CD4-positive, alpha-beta T cell (primary cell): ENCODE results near the gene TACC3. TPM values are rescaled to one million over a fixed set of nuclear protein-coding genes. Genes with fewer than 3 reads are reported as not detected.
A peak's percentile ranks its signal among the peaks of the same experiment; 100 is the strongest.

Experiments used
- ATAC-seq: fragments of 200-7000 bp; cut with Tn5 transposase; one replicate; pipeline ENCODE4 v1.10.0; 2022; ENCODE audit warnings: mild to moderate bottlenecking; ENCODE audit not compliant: poor library complexity
- CTCF ChIA-PET: fragments of 350-600 bp; sonication (Branson Sonifier 250); formaldehyde crosslinking; loops from one replicate; lab custom pipeline; 2021; ENCODE audit warnings: antibody characterized with exemption, inconsistent platforms; lab: Charles Lee
- POLR2A ChIA-PET: fragments of 350-600 bp; sonication (Branson Sonifier 250); formaldehyde crosslinking; loops from one replicate; lab custom pipeline; 2021; ENCODE audit warnings: antibody characterized with exemption, inconsistent platforms; lab: Charles Lee
- DNase-seq, 14 experiments: peaks; one replicate each; pipeline ENCODE4 v3.0.0-alpha.2; 2013 to 2020; ENCODE audit warnings: mixed read lengths in 2 of 14
- H3K27ac ChIP-seq, 2 donors: one replicate each; pipeline versions ENCODE4 v1.5.1 to v1.7.0; 2013; ENCODE audit warnings: low read length in 2 of 2, low read depth in 1 of 2, mild to moderate bottlenecking in 1 of 2
- H3K27me3 ChIP-seq, 2 experiments: 1 replicate in 1 of 2; 2 replicates in 1 of 2; pipeline versions ENCODE4 v1.6.1 to v1.7.0; 2013; ENCODE audit warnings: low read length in 2 of 2, control low read depth in 1 of 2, mild to moderate bottlenecking in 1 of 2, moderate library complexity in 1 of 2; ENCODE audit not compliant: insufficient read depth in 2 of 2, control insufficient read depth in 1 of 2
- H3K36me3 ChIP-seq: one replicate; pipeline ENCODE4 v1.6.1; 2013; ENCODE audit warnings: low read length, control low read depth; ENCODE audit not compliant: insufficient read depth
- H3K4me1 ChIP-seq: one replicate; pipeline ENCODE4 v1.6.1; 2013; ENCODE audit warnings: low read length, control low read depth; ENCODE audit not compliant: insufficient read depth
- H3K4me3 ChIP-seq: one replicate; pipeline ENCODE4 v1.5.1; 2013; ENCODE audit warnings: mild to moderate bottlenecking, low read length, moderate library complexity
- H3K9me3 ChIP-seq, 2 experiments: 1 replicate in 1 of 2; 2 replicates in 1 of 2; pipeline versions ENCODE4 v1.6.1 to v1.7.0; 2013; ENCODE audit warnings: low read length in 2 of 2, mild to moderate bottlenecking in 2 of 2, control low read depth in 1 of 2, moderate library complexity in 1 of 2; ENCODE audit not compliant: control insufficient read depth in 1 of 2, insufficient read depth in 1 of 2
- H3K27ac Mint-ChIP-seq: one replicate; pipeline ENCODE4 v1.8.0; 2020; ENCODE audit warnings: mixed read lengths
- H3K27me3 Mint-ChIP-seq: one replicate; pipeline ENCODE4 v1.8.0; 2021; ENCODE audit warnings: mixed read lengths
- H3K36me3 Mint-ChIP-seq: one replicate; pipeline ENCODE4 v1.8.0; 2021; ENCODE audit warnings: low read depth, mixed read lengths
- H3K4me1 Mint-ChIP-seq: one replicate; pipeline ENCODE4 v1.8.0; 2021; ENCODE audit warnings: low read depth, mixed read lengths
- H3K4me3 Mint-ChIP-seq: one replicate; pipeline ENCODE4 v1.8.0; 2020; ENCODE audit warnings: mild to moderate bottlenecking, mixed read lengths
- H3K9me3 Mint-ChIP-seq: one replicate; pipeline ENCODE4 v1.8.0; 2020; ENCODE audit warnings: mixed read lengths
- CTCF ChIP-seq: fragments of 200-600 bp; IDR thresholded peaks from one replicate; pipeline ENCODE4 v1.8.0; 2022; ENCODE audit warnings: antibody characterized with exemption, mild to moderate bottlenecking
- intact Hi-C, 2 experiments: fragments of 100-400 bp; cut with DNase I in 1 of 2; cut with micrococcal nuclease in 1 of 2; formaldehyde crosslinking; loops; one replicate each; pipeline versions ENCODE4 v1.15.1 to v1.9.0; 2023 to 2025; cut with DNase I, micrococcal nuclease
- total RNA-seq, 174 experiments: library from RNA in 2 of 174; stranded (reverse) in 2 of 174; gene quantifications; one replicate each; pipeline ENCODE4 v1.2.3 and lab custom pipeline; 2021 to 2026

The TACC3 gene
- total RNA-seq, 2 experiments from 2014 or later: 123 TPM

GRCh38 chr4:1728061-1728980, 7.0 kb downstream of the TACC3 start:
- no peaks in the 10 kb centered on the region for H3K9me3 ChIP-seq
- peaks cover 71% of the 10 kb centered on the region for H3K36me3 ChIP-seq
- ChIA-PET POLR2A (interaction anchor here (12.1 kb wide), 1 partner anchor 37 kb away, joined by 128 read pairs; no protein-coding TSS in a partner anchor), CTCF (interaction anchor here (0.9 to 7.0 kb wide), 2 partner anchors 35 to 45 kb away, joined by 3 to 84 read pairs; no protein-coding TSS in a partner anchor)
- H3K36me3 Mint-ChIP-seq: peaks cover 82% of the 10 kb centered on the region
- H3K27ac Mint-ChIP-seq: no peak overlapping the region
- ATAC-seq (no peak), DNase-seq (peak in 1 of 14 experiments; percentile 29)
- no peak overlapping the region for H3K4me3 ChIP-seq
- H3K27me3 Mint-ChIP-seq: no peaks in the 10 kb centered on the region
- no peak overlapping the region for H3K4me3 Mint-ChIP-seq
- peaks cover 77% of the 10 kb centered on the region for H3K4me1 ChIP-seq
- intact Hi-C loops: loop anchor here in 1 of 2 experiments (10.0 kb wide), 1 partner anchor 1346 kb away; the partner anchor contains the start of genes HTT and HTT-AS
- peaks cover 41% of the 10 kb centered on the region for H3K4me1 Mint-ChIP-seq
- no peak for TF ChIP-seq CTCF
- no peak overlapping the region for H3K27ac ChIP-seq
- H3K9me3 Mint-ChIP-seq: no peaks in the 10 kb centered on the region
- no peaks in the 10 kb centered on the region for H3K27me3 ChIP-seq

DNA sequence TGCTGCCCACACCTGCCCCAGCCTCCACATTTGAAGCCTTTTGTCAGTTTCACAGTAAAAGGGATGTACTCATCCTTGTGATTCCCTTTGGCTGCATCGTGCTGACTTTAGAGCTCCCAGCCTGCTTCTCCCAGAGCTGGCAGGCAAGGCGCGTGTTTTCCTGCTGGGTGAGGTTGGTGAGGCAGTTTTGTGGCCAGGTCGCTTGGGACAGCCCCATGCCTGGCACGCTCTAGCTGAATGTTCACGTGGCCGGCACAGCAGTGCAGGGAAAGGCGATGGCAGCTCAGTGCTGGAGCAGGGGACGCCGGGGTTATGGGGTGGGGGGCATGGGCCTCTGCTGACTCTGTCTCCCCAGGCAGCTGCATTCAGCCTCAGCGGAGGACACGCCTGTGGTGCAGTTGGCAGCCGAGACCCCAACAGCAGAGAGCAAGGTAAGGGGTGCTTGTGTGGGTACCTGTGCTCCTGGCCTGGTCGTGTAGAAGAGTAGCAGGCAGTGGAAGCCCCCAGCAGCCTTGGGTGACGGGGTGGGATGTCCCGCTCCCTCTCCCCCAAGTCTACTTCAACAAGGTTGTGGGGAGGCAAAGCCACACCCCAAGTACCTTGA, 9.3 kb downstream of the TACC3 start:
- H3K4me1 Mint-ChIP-seq: peaks cover 21% of the 10 kb centered on the region
- no peak overlapping the region for H3K4me3 Mint-ChIP-seq
- peaks cover 54% of the 10 kb centered on the region for H3K4me1 ChIP-seq
- ATAC-seq (no peak), DNase-seq (no peak)
- no peaks in the 10 kb centered on the region for H3K27me3 Mint-ChIP-seq
- peaks cover 88% of the 10 kb centered on the region for H3K36me3 Mint-ChIP-seq
- no peaks in the 10 kb centered on the region for H3K27me3 ChIP-seq
- H3K9me3 ChIP-seq: no peaks in the 10 kb centered on the region
- H3K27ac Mint-ChIP-seq: no peak overlapping the region
- no peaks in the 10 kb centered on the region for H3K9me3 Mint-ChIP-seq
- H3K36me3 ChIP-seq: peaks cover 85% of the 10 kb centered on the region
- H3K27ac ChIP-seq: no peak overlapping the region
- no peak for TF ChIP-seq CTCF
- no peak overlapping the region for H3K4me3 ChIP-seq
- intact Hi-C loops: no loop called here
- ChIA-PET POLR2A (interaction anchor here (12.1 kb wide), 1 partner anchor 39 kb away, joined by 128 read pairs; no protein-coding TSS in a partner anchor), CTCF (interaction anchor here (0.7 to 2.1 kb wide), 2 partner anchors 37 to 49 kb away, joined by 3 to 32 read pairs; no protein-coding TSS in a partner anchor)

- Histone ChIP-seq H3K4me3 (no peak overlapping the region), H3K27ac (no peak overlapping the region), H3K4me1 (peaks cover 48% of the 10 kb centered on the region), H3K27me3 (no peaks in the 10 kb centered on the region), H3K36me3 (peaks cover 84% of the 10 kb centered on the region), H3K9me3 (no peaks in the 10 kb centered on the region)
- ATAC-seq (peak; percentile 32), DNase-seq (no peak)
- intact Hi-C loops: no loop called here
- no peak overlapping the region for H3K27ac Mint-ChIP-seq
- H3K4me1 Mint-ChIP-seq: peaks cover 17% of the 10 kb centered on the region
- TF ChIP-seq CTCF: no peak
- H3K36me3 Mint-ChIP-seq: peaks cover 88% of the 10 kb centered on the region
- H3K9me3 Mint-ChIP-seq: no peaks in the 10 kb centered on the region
- POLR2A ChIA-PET: interaction anchor here (12.1 kb wide), 1 partner anchor 40 kb away, joined by 128 read pairs; no protein-coding TSS in a partner anchor
- CTCF ChIA-PET: interaction anchor here (0.7 kb wide), 1 partner anchor 38 kb away, joined by 3 read pairs; no protein-coding TSS in a partner anchor
- H3K4me3 Mint-ChIP-seq: no peak overlapping the region
- H3K27me3 Mint-ChIP-seq: no peaks in the 10 kb centered on the region
Measured at GRCh38 chr4:1731180-1731579, 9.9 kb downstream of the TACC3 start.
